GM18858 (cell line): ENCODE measurements around the gene TEX261.

Source experiments
- ATAC-seq: cut with Tn5 transposase; IDR thresholded peaks from one replicate; pipeline ENCODE4 v1.9.1; 2021; ENCODE audit not compliant: unreplicated experiment

TEX261 gene

GRCh38 chr2:70937866-70938585, 56.6 kb downstream of the TEX261 start:
- ATAC-seq, result no peak

DNA sequence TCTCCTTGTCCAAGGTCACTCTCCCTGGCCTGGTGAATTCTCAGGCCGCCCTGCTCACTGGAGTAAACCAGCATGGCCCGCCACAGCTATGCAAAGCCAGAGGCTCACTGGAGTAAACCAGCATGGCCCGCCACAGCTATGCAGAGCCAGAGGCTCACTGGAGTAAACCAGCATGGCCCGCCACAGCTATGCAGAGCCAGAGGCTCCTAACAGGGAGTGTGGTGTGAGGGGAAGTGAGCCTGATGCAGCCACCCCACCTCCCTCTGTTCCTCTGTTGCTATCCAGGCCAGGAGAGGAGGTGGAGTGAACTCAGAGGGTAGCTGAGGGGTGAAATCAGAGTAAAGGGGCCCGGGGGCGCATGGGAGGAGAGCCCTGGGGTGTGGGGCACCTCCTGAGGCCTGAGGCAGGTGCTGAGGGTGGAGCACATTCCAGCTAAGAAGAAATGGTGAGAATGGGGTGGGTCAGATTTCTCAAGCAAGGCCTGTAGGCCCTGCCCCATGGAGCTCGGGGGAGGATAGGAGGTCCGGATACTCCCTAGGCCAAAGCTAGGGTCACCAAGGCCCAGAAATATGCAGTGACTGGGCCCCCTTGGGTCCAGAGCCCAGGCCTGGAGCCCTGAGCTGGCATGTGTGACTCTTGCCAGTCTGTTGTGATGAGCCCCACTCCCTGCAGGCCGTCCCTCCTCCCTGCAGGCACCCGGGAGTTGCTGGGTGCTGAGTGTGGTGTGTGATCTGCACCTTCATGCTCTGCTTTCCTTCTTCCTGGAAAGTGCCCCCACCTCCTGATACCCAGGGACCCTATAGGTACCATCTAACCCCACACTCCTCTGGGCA, 57.5 kb downstream of the TEX261 start:
- no peak for ATAC-seq

GRCh38 chr2:70936165-70936978, 58.3 kb downstream of the TEX261 start:
- ATAC-seq, result no peak
